Testis (tissue), 2 donors: ENCODE data around the gene TAF1B.

Experiments used
- CTCF ChIP-seq, 3 experiments: fragments of 450-650 bp in 2 of 3; fragments of 200-600 bp in 1 of 3; sonication (generic) in 1 of 3; IDR thresholded peaks; one replicate each; pipeline ENCODE4 v1.5.1; 2016 to 2019; ENCODE audit warnings: antibody characterized with exemption in 3 of 3, mild to moderate bottlenecking in 2 of 3, moderate library complexity in 1 of 3
- POLR2A ChIP-seq: fragments of 450-650 bp; IDR thresholded peaks from one replicate; pipeline ENCODE4 v1.6.1; 2017; ENCODE audit warnings: antibody characterized with exemption, mild to moderate bottlenecking, moderate library complexity

- TF ChIP-seq CTCF (IDR thresholded peaks at IDR 0.05): no peak
- TF ChIP-seq POLR2A: no peak
Measured at GRCh38 chr2:9914384-9915065, 71.3 kb downstream of the TAF1B start.
